ENCODE results near the gene RNU6-1.

The RNU6-1 gene

DNA sequence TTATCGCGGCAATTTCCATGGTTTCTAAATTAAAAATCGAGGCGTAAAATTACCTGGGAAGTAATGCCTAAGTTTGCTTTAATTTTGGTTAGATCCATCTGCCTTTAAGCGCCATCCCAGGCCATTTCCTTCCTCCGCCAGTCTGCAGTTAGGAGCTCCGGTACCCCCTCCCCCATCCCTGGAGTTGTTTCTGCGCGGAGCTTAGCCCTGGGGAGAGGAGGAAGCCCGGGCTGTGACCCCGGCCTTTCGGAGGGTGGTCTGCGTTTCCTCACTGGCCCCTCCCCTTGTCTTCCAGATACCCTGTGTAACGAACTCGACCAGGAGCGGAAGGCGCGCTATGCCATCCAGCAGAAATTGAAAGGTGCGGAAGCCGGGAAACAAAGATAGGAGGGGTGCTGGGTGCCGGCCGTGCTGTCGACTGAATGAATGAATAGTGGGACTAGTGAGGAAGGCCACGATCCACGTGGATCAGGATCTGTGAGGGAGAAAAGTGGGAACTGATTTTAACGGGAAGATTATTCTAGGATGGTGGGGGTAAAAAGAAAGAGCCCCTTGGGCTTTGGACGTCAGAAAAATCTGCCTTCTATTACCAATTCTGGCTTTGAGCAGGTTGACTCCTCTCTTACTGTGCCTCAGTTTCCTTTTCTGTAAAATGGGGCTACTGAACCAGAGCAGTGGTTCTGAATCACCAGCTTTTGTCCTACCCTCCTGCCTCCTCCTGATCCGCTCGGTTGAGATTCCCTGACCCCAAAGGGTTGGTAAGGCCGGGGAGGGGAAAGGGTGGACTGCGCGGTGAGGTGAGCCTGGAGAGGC lies 6.7 kb downstream of the RNU6-1 start:
- no peak for DNase-seq (ENCODE audit: low spot score)

DNA sequence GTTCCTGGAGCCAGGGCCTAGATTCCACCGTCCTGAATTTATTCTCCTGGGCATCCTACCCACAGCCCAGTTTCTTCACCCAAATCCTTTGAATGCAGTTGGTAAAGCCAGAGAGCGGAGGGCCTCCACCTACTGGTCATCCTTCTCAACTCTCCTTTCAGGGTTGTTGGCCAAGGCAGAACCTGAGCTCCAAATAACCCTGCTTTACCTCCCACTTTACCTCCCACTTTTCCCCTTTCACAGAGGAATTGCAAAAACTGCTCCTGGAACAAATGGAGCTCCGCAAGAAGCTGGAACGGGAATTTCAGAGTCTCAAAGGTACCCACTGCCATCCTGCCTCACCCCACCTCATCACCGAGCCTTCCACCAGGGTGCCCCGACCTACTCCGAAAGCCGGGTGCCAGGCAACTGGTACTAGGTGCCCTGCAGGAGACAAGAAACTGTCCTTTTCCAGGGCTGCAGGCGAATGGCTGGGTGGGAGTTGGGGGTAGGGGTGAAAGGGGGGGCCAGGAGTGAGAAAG lies 7.8 kb downstream of the RNU6-1 start:
- DNase-seq (ENCODE audit: low spot score) = no peak

DNA sequence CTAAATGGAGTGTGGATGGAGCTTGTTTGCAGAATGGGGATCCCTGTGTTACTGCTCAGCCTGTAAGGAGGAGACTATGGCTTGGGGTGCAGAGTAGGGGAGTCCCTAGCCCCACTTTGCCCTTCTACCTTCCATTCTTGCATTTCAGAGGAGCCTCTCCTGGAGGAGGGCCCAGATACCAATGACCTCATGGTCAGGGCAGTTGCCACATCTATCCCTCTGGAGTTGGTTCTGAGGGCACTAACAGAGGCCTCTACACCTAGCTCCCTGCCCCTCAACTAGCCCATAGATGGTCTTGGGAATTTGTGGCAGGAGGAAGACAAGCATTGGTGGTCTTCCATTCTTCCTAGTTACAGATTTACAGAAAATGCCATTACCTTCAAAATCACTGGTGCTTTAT lies 8.5 kb downstream of the RNU6-1 start:
- no peak for DNase-seq (ENCODE audit: low spot score)

DNA sequence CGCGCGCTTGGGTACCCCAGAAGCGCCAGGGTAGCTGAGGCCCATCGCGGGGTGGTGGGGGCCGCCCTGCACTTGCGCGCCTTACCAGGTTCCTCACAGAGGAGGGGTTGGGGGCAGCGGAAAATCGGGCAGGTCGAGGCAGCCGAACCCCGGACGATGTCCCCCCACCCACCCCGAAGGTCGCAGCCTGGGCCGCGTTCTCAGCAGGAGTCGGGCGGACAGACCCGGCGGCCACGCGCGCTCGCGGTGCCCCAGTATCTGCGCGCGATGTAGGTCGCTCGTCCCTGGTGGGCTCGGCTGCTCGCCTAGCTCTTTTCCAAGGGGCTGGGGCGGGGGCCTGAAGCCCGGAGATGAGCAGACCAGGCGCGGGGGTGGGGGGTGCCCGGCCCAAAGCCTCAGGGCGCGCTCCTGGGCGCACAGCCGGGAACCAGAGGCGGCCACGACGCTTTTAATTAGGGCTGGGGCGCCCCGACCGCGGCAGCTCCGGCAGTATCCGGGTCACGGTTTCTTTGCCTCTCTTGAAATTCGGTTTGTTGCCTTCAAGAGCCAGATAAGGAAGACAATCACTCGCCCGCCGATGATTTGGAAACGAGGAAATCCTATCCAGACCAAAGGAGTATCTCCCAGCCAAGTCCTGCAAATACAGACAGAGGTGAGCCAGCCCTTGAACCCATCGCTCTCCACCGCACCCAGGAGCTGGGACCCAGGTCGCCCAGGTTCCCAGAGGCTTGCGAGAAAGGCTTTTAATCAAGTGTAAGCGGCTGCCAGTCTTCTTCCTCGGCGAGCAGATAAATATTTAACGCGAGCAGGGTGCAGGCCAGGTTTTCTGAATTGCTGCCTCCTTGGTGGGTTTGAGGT lies 10.0 kb downstream of the RNU6-1 start:
- DNase-seq (ENCODE audit: low spot score) = no peak

DNA sequence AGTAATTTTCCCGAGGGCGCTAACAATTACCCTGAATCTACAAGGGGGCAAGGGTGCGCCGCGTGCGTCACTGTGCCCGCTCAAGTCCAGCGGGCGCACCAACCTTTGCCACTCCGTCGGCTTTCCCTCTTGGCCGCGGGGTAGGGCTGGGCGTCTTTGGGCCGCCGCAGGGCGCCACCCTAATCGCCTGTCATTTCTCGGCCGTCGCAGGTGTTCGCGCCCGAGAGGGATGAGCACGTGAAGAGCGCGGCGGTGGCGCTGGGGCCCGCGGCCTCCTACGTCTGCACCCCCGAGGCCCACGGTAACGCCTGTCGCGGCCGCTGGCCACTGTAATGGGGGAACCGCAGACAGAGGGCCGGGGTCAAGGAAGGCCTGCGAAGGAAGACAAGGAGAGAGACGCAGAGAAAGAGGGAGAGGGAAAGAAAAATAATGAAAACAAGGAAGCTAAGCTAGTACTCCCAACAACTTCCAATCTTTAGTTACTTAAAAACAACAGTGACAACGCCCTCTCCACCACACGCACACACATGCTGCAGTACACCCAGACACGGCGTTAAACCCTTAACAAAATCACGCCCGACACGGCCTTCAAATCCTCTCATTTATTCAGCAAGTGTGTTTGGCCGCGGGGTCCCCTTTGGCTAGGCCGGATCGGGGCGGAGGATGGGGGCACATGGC lies 10.7 kb downstream of the RNU6-1 start:
- DNase-seq (ENCODE audit: low spot score) = no peak

GRCh38 chr15:67828278-67828968 lies 11.4 kb downstream of the RNU6-1 start:
- no peak for DNase-seq (ENCODE audit: low spot score)

GRCh38 chr15:67827562-67828277 lies 12.1 kb downstream of the RNU6-1 start:
- DNase-seq (ENCODE audit: low spot score) = no peak

DNA sequence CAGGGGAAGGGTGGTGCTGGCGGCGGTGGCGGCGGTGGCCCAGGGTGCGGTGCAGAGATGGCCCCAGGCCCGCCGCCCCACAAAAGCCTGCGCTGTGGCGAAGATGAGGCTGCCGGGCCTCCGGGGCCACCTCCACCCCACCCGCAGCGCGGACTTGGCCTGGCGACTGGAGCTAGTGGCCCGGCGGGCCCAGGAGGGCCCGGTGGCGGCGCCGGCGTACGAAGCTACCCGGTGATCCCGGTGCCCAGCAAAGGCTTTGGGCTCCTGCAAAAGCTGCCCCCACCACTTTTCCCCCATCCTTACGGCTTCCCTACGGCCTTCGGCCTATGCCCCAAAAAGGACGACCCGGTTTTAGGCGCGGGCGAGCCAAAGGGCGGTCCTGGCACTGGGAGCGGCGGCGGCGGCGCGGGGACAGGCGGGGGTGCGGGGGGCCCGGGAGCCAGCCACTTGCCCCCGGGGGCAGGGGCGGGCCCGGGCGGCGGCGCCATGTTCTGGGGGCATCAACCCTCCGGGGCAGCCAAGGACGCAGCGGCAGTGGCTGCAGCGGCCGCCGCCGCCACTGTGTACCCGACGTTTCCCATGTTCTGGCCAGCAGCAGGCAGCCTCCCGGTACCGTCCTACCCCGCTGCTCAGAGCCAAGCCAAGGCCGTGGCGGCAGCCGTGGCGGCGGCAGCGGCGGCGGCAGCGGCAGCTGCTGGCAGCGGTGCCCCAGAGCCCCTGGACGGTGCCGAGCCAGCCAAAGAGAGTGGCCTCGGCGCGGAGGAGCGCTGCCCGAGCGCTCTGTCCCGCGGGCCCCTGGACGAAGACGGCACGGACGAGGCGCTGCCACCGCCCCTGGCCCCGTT lies 12.9 kb downstream of the RNU6-1 start:
- no peak for DNase-seq (ENCODE audit: low spot score)

- DNase-seq (ENCODE audit: low spot score) = no peak
Observed at GRCh38 chr15:67825881-67826716, 13.7 kb downstream of the RNU6-1 start.

DNA sequence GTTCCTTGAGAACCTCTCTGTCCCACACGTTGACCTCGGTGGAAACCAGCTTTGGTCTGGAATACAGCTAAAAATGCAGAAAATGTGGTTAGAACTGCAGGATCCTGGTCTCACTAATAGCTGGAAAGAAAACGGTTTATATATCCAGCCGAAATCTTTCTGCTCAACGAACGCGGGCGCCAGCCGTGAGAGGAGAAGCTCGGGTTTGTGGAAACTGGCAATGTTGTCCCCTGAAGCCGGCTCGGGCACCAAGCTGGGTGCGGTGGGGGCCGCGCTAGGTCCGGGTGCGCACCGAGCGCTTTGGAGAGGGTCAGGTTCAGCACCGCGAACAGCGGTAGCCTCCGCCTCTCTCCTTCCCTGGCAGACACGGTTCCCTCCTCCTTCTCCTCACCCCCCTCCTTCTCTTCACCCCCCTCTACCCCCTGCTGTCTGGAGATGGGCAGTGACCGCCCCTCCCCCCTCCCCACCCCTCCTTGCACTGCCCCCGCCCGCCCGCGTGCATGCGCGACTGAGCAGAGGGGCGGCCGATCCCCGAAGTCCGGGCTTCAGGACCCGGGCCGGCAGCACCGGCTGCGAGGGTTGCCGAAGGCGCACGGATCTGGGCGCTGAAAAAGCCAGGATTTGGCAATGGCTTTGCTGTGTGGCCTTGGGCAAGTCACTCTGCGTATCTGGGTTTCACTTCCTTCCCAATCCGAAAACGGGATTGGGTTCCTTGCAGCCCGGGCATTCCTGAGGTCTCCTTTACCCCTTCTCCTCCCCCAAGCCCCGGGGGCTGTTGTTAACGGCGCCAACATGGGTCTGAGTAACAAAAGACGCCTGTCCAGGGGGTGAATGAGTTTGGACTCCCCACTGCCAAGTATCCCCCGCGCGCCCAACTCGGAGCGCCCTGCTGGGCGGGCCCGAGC lies 14.6 kb downstream of the RNU6-1 start, which contains the start of gene SKOR1:
SKOR1 (plus strand) TSS at position 534 of the 905 bp plus-strand sequence; CDS start at position 628, 94 bp downstream.
- no peak for DNase-seq (ENCODE audit: low spot score)

- DNase-seq (ENCODE audit: low spot score) = no peak
Observed at GRCh38 chr15:67824197-67824968, 15.5 kb downstream of the RNU6-1 start.

- DNase-seq (ENCODE audit: low spot score) = no peak
Observed at GRCh38 chr15:67823314-67824196, 16.3 kb downstream of the RNU6-1 start.

GRCh38 chr15:67822537-67823313 lies 17.1 kb downstream of the RNU6-1 start:
- no peak for DNase-seq (ENCODE audit: low spot score)

- no peak for DNase-seq (ENCODE audit: low spot score)
Observed at GRCh38 chr15:67821784-67822440, 17.9 kb downstream of the RNU6-1 start.

All from CD4-positive, alpha-beta T cell treated with Interleukin-6 at 100 ng/mL for 8 hours (primary cell).